Astrocyte (in vitro differentiated cells and primary cell): ENCODE data around the gene BBS9.

Source experiments
- EZH2 ChIP-seq: IDR thresholded peaks from 2 replicates; pipeline ENCODE4 v1.6.1; 2012; ENCODE audit warnings: mild to moderate bottlenecking, low read length, inconsistent platforms; ENCODE audit not compliant: insufficient read depth
- TF ChIP-seq, protein P1 (sequence below): IDR thresholded peaks from 2 replicates; pipeline ENCODE4 v1.5.1; 2011; ENCODE audit warnings: low read depth, mild to moderate bottlenecking, inconsistent platforms, low read length, moderate library complexity; ENCODE audit not compliant: insufficient read depth

DNA sequence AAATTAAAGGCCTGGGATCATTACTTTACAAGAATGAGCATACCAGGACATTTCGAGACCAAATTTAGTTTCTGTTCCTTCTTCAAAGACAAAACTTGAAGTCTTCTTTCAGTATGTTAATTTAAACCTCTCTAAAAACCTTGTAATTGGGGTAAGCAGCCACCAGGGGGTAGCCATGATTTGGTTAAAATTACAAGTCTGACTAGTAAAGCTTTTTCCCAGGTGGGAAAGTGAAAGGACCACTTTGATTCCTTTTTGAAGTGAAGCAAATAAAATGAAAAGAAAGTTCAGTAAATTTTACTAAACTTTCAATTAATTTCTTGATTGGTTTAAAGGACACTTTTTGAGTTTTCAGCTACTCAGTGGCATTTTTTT lies 294.3 kb downstream of the BBS9 start:
- TF ChIP-seq, protein P1, sequence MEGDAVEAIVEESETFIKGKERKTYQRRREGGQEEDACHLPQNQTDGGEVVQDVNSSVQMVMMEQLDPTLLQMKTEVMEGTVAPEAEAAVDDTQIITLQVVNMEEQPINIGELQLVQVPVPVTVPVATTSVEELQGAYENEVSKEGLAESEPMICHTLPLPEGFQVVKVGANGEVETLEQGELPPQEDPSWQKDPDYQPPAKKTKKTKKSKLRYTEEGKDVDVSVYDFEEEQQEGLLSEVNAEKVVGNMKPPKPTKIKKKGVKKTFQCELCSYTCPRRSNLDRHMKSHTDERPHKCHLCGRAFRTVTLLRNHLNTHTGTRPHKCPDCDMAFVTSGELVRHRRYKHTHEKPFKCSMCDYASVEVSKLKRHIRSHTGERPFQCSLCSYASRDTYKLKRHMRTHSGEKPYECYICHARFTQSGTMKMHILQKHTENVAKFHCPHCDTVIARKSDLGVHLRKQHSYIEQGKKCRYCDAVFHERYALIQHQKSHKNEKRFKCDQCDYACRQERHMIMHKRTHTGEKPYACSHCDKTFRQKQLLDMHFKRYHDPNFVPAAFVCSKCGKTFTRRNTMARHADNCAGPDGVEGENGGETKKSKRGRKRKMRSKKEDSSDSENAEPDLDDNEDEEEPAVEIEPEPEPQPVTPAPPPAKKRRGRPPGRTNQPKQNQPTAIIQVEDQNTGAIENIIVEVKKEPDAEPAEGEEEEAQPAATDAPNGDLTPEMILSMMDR, result no peak
- no peak for TF ChIP-seq EZH2
